GM19438 (cell line): ENCODE data around the gene FSD1L.

Source experiments
- ATAC-seq: cut with Tn5 transposase; IDR thresholded peaks from one replicate; pipeline ENCODE4 v1.9.1; 2021; ENCODE audit warnings: low read depth; ENCODE audit not compliant: unreplicated experiment

The FSD1L gene

GRCh38 chr9:105432247-105432842, 15.5 kb upstream of the FSD1L start:
- ATAC-seq: no peak

- no peak for ATAC-seq
Observed at GRCh38 chr9:105435453-105435852, 12.4 kb upstream of the FSD1L start.

DNA sequence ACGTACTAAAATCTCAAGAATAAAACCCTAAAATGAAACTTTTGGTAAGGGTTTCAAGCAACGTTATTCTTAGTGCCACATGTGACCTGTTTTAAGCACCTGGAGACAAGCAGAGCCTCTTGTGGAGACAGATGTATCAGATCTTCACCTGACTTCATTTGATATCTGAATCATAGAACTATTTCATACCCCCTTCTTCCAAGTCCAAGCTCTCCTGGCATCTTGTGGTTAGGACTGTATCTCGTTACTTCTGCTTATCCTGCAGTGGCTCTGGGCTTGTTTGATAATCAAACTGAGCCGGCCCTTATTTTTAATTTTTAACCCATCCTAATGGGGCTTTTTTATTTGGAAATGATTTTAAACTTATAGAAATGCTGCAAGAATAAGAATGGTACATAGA, 11.1 kb upstream of the FSD1L start:
- ATAC-seq: no peak

DNA sequence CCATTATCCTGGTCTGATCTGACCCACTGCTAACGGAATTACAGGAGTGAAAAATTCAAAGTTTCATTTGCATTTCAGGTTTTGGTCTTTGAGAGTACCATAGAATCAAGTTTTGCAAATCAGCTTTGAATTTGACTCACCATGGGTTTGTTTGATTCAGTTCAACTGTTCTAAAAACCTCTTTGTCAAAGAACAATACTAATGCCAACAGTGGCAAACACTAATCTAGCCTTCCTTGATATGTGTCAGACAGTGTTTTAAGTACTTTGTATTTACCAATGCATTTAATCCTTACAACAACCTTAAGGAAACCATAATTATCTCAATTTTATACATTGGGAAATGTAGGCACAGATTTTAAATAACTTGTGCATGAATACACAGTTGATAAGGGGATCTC, 10.1 kb upstream of the FSD1L start:
- ATAC-seq: no peak

DNA sequence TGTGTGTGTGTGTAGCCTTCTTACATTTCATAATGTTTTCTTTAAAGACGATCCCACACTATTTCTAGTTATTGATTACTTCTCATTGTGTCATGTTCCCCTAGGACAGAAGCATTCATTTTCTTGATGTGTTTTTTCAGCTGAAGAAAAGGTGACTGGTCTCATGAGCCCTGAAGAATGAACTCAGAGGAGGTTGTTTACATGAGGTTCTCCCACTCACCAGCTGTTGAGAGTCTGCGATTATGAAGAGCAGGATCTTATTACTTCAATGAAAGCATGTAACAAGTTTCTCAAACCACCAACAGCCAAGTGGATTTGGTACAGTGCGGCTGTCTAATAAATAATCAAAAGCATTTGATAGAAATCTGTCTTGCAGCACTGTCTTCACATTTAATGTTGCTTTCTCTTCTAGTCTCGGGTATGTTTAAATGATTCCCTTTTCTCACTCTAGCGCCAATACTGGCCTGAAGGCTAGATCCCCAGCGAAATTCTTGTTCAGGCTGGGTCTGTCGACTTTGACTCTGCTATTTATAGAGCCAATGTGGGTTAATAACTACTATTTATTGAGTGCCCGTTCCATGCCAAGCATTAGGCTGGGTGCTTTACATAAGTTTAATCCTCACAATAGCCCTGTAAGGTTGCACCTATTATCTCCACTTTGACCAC, 9.6 kb upstream of the FSD1L start:
- no peak for ATAC-seq

DNA sequence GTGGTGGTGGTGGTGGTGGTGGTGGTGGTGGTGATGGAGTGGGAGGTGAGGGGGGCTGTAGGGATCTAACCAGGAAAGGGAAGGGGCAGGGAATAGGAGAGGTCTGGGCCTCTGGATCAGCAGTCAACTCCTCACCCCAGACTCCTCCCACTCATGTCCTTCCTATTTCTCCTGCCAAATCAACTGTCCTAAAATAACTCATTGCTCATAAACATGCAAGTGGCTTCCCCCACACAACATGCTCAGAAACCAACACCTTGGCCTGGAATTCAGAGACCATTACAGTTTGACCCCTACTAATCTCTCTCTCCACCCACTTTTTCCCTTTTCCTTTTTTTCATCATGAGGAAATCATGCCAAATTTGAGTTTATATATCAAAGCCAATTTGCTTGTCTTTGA, 8.4 kb upstream of the FSD1L start:
- ATAC-seq: no peak

DNA sequence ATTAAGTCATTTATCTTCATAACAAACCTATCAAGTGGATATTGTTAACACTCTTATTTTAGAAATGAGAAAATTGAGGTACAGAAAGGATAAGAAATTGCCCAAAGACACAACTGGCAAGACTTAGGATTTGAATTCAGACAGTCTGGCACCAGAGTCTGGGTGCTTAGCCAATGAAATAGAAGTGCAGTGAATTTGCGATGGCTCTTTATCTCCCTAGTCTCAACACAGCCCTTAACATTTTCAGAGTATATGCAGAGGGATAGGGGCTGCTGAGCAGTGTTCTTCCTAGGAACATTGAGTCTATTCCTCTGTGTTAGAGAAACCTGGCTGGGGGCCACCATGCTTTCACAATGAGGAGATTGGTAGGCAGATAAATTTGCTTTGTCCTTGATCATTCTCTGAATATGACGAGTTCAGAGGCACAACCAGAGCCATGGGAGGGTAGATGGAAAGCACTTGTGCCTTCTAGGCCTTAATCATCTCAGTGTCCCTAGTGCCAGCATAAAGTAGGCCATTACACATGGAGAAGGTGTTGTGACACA, 6.1 kb upstream of the FSD1L start:
- no peak for ATAC-seq

- ATAC-seq: no peak
Observed at GRCh38 chr9:105443121-105443520, 4.7 kb upstream of the FSD1L start.

GRCh38 chr9:105444130-105444529, 3.7 kb upstream of the FSD1L start:
- no peak for ATAC-seq

DNA sequence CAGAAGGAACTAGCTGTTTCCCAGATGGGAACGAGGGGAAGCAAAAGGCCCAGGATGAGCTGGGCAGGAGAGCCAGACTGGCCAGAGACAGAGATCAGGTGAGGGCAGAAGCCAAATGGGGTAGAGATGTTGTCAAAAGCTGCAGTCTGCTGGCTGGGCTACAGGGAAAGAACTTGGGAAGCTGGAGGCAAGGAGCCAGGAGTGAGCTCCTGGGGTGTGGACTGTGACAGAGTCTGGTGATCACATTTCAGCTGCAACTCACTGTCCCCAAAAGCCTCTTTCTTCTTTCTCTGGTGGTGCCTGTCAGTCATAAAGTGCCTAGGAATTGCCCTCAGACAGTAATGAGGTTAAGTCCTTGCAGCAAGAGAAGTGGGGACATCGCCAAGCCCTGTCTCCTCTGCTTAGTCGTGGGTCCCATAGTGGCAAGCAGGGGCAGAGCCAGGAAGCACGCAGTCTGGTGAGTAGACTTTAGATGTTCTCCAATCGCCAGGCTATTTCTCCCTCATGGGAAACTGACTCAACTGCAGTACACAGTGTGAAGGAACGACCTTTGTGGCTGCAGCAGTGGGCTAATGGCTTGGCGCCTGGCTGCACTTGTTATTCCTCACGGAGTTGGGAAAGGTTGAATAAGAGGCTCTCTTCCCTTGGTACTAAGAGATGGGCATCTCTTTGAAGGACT, 2.5 kb upstream of the FSD1L start:
- ATAC-seq: no peak

GRCh38 chr9:105447386-105447813, 434 bp upstream of the FSD1L start:
- ATAC-seq: no peak

- no peak for ATAC-seq
Observed at GRCh38 chr9:105449081-105449480, 1.2 kb downstream of the FSD1L start.

GRCh38 chr9:105452185-105452584, 4.4 kb downstream of the FSD1L start:
- ATAC-seq: no peak

DNA sequence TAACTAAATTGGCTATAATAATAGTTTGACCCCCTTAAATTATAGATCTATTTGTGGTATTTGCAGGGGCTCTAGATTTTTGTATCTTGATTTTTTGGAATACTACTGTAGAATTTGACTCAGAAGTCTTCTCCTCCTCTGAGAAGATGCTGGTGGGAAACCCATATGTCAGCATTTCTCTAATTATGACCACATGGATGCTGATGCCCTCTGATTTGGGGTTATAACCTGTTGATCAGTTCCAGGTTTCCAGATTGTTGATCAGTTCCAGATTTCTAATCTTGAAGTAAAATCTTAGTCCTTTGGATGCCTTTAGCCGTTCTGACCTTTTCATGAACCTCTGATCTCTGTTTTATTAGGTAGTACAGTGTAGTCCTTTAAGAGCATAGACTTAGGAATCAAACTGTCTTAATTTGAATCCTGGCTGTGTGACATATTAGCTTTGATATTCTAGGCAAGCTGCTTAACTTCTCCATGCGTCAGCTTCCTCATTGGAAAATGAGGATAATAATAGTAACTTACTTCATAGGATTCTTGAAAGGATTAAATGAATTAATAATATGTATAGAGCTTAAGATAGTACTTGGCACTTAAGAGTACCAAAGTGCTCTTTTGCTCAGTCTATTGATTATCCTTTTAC, 8.1 kb downstream of the FSD1L start:
- no peak for ATAC-seq

DNA sequence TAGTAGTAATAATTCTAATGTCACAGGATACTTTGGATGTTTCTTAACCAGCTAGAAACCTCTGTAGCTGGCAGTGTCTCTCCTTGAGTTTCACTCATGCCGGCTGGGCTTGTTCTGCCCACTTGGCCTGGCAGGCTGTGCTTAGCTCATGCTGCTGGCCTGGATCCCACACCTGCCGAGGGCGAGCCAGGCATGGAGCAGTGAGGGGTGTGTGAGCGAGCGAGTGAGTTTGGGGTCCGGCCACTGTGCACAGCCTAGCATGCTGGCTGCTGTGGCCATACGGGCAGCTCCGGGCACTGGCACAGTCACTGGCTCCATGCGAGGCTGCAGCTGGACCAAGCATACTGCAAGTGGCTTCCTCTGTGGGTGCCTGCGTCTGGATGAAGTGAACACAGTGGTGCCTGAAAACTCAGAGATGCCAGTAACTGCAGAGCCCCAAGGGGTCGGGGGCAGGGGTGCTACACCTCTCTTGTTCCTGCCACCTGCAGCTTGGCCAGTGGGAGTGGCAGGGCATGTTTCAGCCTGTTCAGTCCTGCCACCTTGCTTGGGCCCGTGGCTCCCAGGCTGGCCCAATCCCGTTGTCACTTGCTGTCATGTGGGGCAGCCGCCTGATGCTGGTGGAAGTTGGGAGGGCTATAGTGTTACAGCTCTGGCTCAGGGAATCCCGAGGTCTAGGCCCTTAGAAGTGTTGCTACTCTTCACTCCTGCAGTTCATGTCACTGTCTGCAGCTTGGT, 9.9 kb downstream of the FSD1L start:
- ATAC-seq: no peak

DNA sequence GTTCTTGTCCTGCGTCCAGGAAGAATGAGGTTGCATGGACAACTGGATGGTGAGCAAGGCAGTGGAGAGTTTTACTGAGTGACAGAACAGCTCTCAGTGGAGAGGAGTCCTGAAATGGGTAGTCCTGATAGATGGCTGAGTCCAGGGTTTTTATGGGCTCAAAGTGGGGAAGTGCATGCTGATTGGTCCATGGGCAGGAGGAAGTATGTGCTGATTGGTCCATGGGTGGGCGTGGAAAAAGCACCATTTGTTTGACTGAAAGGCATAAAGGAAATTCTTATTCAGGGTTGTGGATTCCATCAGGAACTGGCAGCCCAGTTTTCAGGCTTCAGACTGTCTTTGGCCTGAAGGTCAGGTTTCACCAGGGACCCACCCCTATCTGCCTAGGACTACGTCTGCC, 10.6 kb downstream of the FSD1L start:
- no peak for ATAC-seq

- ATAC-seq: no peak
Observed at GRCh38 chr9:105459336-105459735, 11.5 kb downstream of the FSD1L start.

DNA sequence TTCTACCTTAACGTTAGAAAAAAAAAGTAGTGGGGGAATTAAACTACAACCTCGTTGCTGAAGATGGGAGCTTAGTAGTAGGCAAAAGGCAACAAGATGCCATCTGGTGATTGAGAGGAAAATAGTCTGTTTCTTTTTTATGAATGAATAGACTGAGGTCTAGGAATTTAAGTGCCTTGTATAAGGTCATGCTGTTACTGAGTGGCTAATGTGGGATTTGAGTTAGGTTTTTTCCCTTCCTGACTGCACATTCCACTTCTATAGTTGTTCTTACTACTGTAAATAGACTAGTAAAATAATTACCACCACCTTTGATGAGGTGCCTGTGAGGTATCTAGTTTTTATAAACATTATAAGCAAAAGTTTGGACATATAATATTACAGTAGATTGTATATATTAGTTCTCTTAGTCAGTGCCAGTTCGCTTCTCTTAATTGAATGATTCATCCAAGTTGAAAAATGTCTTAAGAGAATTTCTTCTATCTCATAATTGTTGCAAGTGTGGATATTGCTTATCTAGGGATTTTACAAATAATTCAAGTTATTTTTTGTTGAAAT, 19.1 kb downstream of the FSD1L start:
- no peak for ATAC-seq

GRCh38 chr9:105468875-105469274, 21.0 kb downstream of the FSD1L start:
- no peak for ATAC-seq

GRCh38 chr9:105473221-105473620, 25.4 kb downstream of the FSD1L start:
- no peak for ATAC-seq
